Fibroblast of lung (primary cell): ENCODE data around the gene OGFRL1. TPM values are rescaled to one million over a fixed set of nuclear protein-coding genes. Genes with fewer than 3 reads are reported as not detected.

ENCODE experiments used
- DNase-seq, 2 donors: peaks; one replicate each; pipeline versions ENCODE4 v3.0.0 to v3.0.0-alpha.2; 2010; ENCODE audit warnings: low read depth in 2 of 2
- H2AFZ ChIP-seq: 2 replicates; pipeline ENCODE4 v1.5.1; 2012; ENCODE audit warnings: low read length, control low read depth, inconsistent platforms
- H3K27ac ChIP-seq: 2 replicates; pipeline ENCODE4 v1.5.1; 2011; ENCODE audit warnings: low read length, control low read depth; ENCODE audit not compliant: insufficient read depth
- H3K27me3 ChIP-seq: 2 replicates; pipeline ENCODE4 v1.5.1; 2011; ENCODE audit warnings: mild to moderate bottlenecking, low read length; ENCODE audit not compliant: control insufficient read depth, insufficient read depth
- H3K36me3 ChIP-seq: 2 replicates; pipeline ENCODE4 v1.5.1; 2011; ENCODE audit warnings: low read length; ENCODE audit not compliant: control insufficient read depth, insufficient read depth
- H3K4me1 ChIP-seq: 2 replicates; pipeline ENCODE4 v1.5.1; 2011; ENCODE audit warnings: low read length; ENCODE audit not compliant: control insufficient read depth, insufficient read depth; ENCODE audit errors: extremely low read depth
- H3K4me2 ChIP-seq: 2 replicates; pipeline ENCODE4 v1.5.1; 2011; ENCODE audit warnings: low read length, control low read depth; ENCODE audit not compliant: insufficient read depth; ENCODE audit errors: extremely low read depth
- H3K4me3 ChIP-seq, 4 experiments: fragments of 200-600 bp in 1 of 4; sonication (generic) in 1 of 4; replicated peaks in 1 of 4; 2 replicates each; pipeline ENCODE4 v1.5.1; 2011 to 2016; ENCODE audit warnings: low read length in 4 of 4, low read depth in 3 of 4, mild to moderate bottlenecking in 3 of 4, control low read depth in 2 of 4, inconsistent platforms in 1 of 4, mixed read lengths in 1 of 4; ENCODE audit not compliant: insufficient read depth in 1 of 4; ENCODE audit errors: control extremely low read depth in 1 of 4
- H3K79me2 ChIP-seq: 2 replicates; pipeline ENCODE4 v1.5.1; 2012; ENCODE audit warnings: mild to moderate bottlenecking, low read length, inconsistent platforms; ENCODE audit not compliant: control insufficient read depth, insufficient read depth
- H3K9ac ChIP-seq: 2 replicates; pipeline ENCODE4 v1.5.1; 2011; ENCODE audit warnings: mild to moderate bottlenecking, low read length, control low read depth; ENCODE audit not compliant: insufficient read depth
- H3K9me3 ChIP-seq: 2 replicates; pipeline ENCODE4 v1.5.1; 2012; ENCODE audit warnings: low read depth, low read length; ENCODE audit not compliant: control insufficient read depth, insufficient read depth
- H4K20me1 ChIP-seq: 2 replicates; pipeline ENCODE4 v1.5.1; 2011; ENCODE audit warnings: low read length; ENCODE audit not compliant: control insufficient read depth, insufficient read depth; ENCODE audit errors: extremely low read depth
- CTCF ChIP-seq, 2 donors: IDR thresholded peaks in 1 of 2; conservative IDR thresholded peaks in 1 of 2; 1 replicate in 1 of 2; 2 replicates in 1 of 2; pipeline ENCODE4 v1.5.1; 2011 to 2012; ENCODE audit warnings: low read length in 2 of 2, control low read depth in 1 of 2, inconsistent platforms in 1 of 2, low read depth in 1 of 2, mild to moderate bottlenecking in 1 of 2
- EZH2 ChIP-seq: IDR thresholded peaks from 2 replicates; pipeline ENCODE4 v1.5.1; 2012; ENCODE audit warnings: low read length, control low read depth, mild to moderate bottlenecking; ENCODE audit errors: missing control alignments
- polyA plus RNA-seq, 2 donors: library from polyadenylated mRNA; depleted of rRNA in 1 of 2; stranded (reverse) in 1 of 2; unstranded in 1 of 2; fragments of >200 nt; gene quantifications; 2 replicates each; pipeline ENCODE4 v1.2.1, GENCODE V29; 2011 to 2012; ENCODE audit warnings: missing spikeins in 1 of 2
- total RNA-seq: library from RNA; depleted of rRNA; stranded (reverse); fragments of >200 nt; gene quantifications from 2 replicates; pipeline ENCODE4 v1.2.1, GENCODE V29; 2014

Gene OGFRL1
- total and polyA plus RNA-seq, 2 donors (not counting 1 experiment from before 2014, with no cell fraction given), result 14.0 to 27.7 TPM

- H4K20me1 ChIP-seq, result no peaks in the 10 kb centered on the region
- TF ChIP-seq EZH2 (no peak), CTCF (conservative IDR thresholded peaks at IDR 0.05 in 1 of 2, IDR thresholded peaks at IDR 0.05 in 1 of 2; ENCODE audit: low read depth in 1 of 2, low read length in 2 of 2) (peak in 1 of 2 donors; percentile 48)
- no peaks in the 10 kb centered on the region for H3K9me3 ChIP-seq
- no peaks in the 10 kb centered on the region for H3K27me3 ChIP-seq
- peak; percentile 37 to 72 for DNase-seq
- peak overlapping the region; percentile 57 for H3K27ac ChIP-seq
- no peak overlapping the region for H3K4me2 ChIP-seq
- H3K36me3 ChIP-seq, result no peaks in the 10 kb centered on the region
- H3K9ac ChIP-seq, result no peak overlapping the region
- H3K79me2 ChIP-seq, result no peaks in the 10 kb centered on the region
- no peak overlapping the region for H3K4me3 ChIP-seq
- H2AFZ ChIP-seq, result no peak overlapping the region
- H3K4me1 ChIP-seq, result peaks cover 4% of the 10 kb centered on the region
Measured at GRCh38 chr6:71349395-71349794, 60.8 kb downstream of the OGFRL1 start.

- H3K79me2 ChIP-seq, result no peaks in the 10 kb centered on the region
- no peak overlapping the region for H3K9ac ChIP-seq
- H3K4me3 ChIP-seq, result peak overlapping the region in 1 of 4 experiments; percentile 2
- H4K20me1 ChIP-seq, result no peaks in the 10 kb centered on the region
- H3K4me1 ChIP-seq, result peaks cover 4% of the 10 kb centered on the region
- no peak overlapping the region for H2AFZ ChIP-seq
- H3K4me2 ChIP-seq, result peak overlapping the region; percentile 33
- no peaks in the 10 kb centered on the region for H3K27me3 ChIP-seq
- peak overlapping the region; percentile 73 for H3K27ac ChIP-seq
- H3K9me3 ChIP-seq, result no peaks in the 10 kb centered on the region
- DNase-seq, result peak; percentile 76 to 88
- TF ChIP-seq CTCF (conservative IDR thresholded peaks at IDR 0.05 in 1 of 2, IDR thresholded peaks at IDR 0.05 in 1 of 2; ENCODE audit: low read depth in 1 of 2, low read length in 2 of 2) (no peak), EZH2 (no peak)
- H3K36me3 ChIP-seq, result no peaks in the 10 kb centered on the region
Measured at GRCh38 chr6:71349976-71350615, 61.5 kb downstream of the OGFRL1 start.

GRCh38 chr6:71351190-71351589 is 62.6 kb downstream of the OGFRL1 start:
- Histone ChIP-seq H3K27ac (peak overlapping the region; percentile 73), H3K79me2 (no peaks in the 10 kb centered on the region), H3K4me1 (peaks cover 4% of the 10 kb centered on the region), H3K4me3 (no peak overlapping the region), H3K9me3 (no peaks in the 10 kb centered on the region), H3K9ac (no peak overlapping the region), H3K27me3 (no peaks in the 10 kb centered on the region), H2AFZ (no peak overlapping the region), H4K20me1 (no peaks in the 10 kb centered on the region), H3K36me3 (no peaks in the 10 kb centered on the region), H3K4me2 (no peak overlapping the region)
- TF ChIP-seq CTCF (conservative IDR thresholded peaks at IDR 0.05 in 1 of 2, IDR thresholded peaks at IDR 0.05 in 1 of 2; ENCODE audit: low read depth in 1 of 2, low read length in 2 of 2) (no peak), EZH2 (no peak)
- peak in 1 of 2 donors; percentile 44 for DNase-seq
